ENCODE data around the gene THRB.

THRB gene

DNA sequence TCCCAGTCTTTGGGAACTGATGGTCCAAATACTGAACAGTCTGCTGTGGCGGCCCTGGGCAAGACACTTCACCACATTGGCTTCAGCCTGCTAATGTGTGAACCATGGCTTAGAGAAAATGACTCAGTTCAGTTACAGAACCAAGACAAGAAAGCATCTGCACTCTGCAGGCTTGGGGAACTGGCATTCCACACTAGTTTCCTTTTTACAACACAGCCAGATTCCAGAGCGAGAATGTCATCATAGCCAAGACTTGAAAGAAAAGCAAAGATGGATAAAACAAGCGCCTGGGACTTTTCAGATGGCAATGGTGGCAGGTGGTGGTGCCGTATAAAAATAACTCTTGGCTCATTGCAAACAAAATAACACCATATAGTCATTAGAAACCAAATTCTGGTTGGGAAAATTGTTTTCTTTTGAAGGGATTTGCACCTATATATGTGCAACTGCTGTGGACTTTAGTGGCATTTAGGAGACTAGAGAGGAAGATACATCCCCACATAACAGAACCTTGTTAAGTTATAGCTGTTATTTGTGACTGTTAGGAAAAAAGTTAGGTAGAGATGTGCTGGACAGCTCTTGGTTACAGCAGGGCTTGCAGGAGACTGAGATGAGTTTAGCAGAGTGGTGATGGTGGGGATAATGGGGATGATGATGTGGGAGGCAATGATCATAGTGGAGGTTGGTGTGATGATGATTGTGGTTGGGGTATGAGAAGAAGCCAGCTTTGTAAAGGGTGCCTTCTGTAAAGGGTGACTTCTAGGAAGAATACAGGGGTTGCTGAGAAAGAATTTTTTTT is 273.6 kb downstream of the THRB start:
- ATAC-seq, result no peak

DNA sequence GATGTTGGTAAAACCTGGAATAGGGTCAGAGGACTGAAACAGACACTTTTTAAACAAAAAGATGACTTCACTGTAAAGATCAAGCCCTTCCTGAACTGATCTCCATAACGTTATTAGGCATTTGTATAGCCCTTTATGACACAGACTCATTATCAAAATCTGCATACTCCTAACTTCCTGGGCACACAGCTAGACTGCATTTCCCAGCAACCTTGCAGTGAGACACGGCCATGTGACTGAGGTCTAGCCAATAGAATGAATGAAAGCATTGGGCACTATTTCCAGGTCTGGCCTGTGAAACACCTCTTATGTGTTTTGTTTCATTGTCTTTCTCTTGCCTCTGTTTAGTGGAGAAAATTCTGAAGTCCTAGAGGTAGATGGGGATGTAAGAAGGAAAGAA is 279.1 kb downstream of the THRB start:
- ATAC-seq, result no peak

DNA sequence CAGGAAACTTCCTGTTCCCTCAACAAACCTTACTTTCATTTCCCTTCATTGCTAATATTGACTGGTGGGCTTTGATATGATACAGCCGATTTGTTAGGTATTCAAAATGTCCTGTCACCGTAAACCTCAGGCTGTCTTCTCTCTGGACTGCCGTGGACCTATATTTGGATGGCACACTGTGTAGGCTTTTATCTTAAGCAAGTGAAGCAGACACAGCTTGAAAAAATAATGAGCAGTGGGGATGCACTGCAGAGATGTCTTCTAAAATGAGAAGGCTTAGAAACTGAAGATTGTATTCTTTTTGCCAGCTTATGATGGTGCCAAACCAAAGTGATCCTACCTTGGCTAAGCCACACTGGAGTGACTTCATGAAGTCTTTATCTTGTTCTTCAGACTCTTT is 283.3 kb downstream of the THRB start:
- no peak for ATAC-seq

DNA sequence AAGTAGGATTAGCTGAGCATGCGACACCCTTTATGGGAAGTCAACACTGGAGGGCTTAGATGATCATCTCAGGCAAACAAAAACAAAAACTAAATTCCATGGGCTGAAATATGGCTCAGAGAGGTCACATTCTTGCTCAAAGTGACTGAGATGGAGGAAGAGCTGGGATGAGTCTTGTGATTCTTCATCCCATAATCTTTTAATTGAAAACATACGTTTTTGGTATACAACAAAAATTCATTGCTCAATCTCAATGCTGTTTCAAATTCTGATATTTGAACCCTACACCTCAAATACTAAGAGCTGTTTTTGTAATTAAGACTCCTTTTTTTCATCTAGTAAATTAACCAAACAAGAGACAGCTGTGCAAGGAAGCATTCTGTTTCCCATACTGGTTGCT is 292.6 kb downstream of the THRB start:
- no peak for ATAC-seq

DNA sequence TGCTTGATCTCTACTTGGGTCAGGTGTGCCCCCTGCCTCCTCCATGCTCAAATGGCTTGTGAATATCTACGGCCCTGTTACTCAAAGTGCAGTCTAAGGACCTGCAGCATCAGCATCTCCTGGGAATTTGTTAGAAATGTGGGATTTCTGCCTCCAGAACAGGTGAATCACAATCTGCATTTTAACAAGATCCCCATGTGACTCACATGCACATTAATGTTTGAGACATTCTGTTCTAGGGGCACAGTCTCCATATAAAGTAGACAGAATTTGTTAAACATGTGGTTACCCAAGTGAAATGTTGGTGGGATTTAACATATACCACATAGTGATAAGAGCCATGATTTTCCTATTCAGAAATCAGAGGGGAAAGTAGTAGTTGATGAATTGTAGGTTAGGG is 293.3 kb downstream of the THRB start:
- no peak for ATAC-seq

DNA sequence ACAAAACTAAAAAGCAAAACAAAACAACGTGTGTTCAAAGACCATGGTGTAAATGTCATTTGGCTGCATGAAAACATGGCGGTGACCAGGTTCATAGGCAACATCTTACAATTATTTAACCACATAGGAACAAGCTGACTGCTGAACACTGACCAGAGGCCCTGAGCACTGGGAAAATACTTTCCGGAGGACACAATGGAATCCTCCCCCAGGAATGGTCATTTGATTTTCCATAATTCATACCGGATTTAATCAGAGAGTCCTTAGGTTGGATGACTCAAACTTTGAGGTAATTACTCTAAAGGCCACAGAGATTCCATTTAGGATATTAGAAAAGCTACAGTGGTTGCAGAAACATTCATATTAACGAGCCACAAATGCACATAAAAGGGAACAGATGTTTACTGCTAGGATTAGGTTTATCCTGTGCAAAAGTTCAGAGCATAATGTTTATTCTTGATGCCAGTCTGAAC is 294.8 kb downstream of the THRB start:
- no peak for ATAC-seq

DNA sequence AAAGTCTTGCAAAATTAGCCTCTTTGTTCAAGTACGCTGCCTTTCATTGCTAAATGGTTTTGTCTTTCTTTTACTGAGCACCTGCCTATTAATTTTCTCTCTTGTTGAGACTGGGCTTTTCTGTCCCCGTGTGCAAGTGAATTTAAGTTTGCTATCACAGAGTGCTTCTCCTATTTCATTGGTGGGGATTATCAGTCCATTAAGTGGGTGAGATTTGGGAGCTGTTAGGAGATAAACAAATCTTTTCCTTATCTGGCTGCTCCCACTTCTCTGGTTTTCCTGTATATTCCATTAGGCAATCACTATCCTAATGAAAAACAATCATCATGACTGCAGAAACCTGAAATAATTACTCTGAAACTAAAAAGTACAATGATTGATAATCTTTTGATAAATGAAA is 295.4 kb downstream of the THRB start:
- ATAC-seq, result no peak

DNA sequence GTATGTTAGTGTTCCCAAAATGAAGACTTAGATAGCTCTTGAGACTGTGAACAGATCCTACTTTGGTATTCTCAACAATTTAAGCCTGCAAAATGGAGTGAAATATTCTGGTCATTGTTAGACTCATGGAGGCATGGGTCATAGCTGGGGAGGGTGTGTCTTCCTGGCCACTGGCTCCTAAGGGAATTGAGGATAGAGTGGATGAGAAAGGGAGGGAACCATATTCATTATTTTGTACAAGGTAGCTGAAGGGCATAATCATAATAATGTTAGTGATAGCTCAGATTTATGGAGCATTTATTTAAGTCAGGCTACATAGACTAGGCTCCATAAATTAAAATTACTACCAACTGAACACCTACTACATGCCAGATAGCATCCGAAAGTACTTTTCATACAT is 295.9 kb downstream of the THRB start:
- no peak for ATAC-seq

DNA sequence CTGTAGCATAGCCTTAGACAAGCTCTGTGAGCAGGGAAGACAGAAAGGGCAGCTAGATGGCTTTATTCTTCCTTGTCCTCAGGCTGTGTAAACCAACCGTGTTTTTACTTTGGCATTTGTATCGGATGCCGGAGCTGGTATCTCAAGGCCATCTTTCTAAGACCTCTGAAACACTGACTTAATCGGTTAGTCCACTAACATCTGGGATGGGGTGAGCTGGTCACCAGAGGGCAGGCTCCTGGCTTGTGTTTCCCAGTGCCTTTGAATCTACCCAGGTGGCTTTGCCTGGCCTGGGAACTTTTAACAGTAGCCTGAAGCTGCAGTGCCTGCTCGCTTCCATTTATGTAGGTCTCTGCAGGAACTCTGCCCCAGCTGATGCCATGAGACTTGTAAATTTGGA is 296.8 kb downstream of the THRB start:
- ATAC-seq, result no peak

DNA sequence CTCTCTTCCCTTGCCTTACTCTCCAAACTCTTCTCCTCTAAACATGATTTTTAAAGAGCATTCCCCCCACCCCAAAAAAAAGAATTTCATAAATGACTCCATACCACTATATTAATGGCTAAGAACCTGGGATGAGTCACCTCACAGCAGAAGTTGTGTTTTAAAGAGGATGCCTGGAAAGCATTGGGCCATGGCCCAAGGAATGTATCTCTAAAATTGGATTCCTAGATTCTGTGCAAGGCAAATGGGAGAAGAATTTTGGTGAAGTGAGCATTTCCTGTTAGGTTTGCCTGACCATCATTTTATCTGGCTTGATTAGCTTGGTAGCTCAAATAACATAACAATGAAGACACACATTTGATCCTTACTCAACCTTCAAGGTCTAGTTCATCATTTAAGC is 298.1 kb downstream of the THRB start:
- ATAC-seq, result no peak

DNA sequence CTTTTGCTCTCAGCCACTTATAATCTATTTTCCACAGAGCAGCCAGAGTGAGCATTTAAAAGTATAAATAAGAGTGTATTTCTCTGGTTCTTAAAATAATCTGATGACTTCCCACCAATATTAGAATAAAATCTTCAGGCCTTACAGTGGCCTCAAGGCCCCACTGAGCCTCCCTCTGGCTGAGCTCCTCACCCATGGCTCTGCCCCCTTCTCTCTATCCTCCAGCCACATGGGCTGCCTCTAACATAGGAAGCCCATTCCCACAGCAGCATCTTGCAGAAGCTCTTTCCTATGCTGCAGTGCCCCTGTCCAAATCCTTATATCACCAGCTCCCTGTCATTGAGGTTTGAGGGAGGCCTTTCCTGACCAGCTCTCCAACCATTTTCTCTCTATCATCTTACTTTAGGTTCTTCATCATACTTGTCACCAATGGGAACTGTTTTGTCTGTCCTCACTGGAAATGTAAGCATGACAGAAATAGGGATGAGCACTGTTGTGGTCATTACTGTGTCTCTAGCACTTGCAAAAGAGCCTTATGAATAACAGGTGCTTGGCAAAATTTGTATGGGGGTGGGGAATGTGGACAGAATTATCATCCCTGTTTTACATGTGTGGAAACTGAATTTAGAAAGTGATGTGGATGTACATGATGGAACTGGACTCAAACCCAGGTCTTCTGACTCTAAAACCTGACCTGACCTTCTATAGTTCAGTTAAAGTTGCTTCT is 299.0 kb downstream of the THRB start:
- no peak for ATAC-seq

DNA sequence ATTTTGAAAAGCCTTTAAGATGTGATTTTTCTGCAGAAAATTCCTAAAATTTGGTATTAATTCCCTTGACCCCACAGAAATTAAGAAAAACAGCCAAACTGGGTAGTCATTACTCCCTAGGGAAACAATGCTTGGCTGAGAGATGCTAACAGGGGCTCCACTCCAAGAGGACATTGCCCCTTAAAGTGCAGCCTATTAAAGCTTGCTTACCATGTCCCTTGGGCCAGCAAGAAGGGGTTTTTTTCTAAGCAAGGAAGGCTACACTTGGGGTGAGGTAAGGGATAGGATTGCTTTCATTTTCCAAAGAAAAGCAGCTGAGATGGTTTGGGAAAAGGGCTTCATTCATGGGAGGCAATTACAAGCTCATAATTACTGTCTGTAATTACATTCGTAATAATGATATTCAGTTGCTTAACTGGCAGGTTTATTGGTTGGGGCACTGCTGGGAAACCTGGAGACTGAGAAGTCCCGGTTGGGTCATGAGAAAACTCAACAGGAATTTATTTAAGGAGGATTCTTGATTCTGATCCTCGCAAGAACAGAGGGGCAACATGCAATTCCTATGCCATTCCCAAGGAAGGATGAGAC is 302.1 kb downstream of the THRB start:
- no peak for ATAC-seq

DNA sequence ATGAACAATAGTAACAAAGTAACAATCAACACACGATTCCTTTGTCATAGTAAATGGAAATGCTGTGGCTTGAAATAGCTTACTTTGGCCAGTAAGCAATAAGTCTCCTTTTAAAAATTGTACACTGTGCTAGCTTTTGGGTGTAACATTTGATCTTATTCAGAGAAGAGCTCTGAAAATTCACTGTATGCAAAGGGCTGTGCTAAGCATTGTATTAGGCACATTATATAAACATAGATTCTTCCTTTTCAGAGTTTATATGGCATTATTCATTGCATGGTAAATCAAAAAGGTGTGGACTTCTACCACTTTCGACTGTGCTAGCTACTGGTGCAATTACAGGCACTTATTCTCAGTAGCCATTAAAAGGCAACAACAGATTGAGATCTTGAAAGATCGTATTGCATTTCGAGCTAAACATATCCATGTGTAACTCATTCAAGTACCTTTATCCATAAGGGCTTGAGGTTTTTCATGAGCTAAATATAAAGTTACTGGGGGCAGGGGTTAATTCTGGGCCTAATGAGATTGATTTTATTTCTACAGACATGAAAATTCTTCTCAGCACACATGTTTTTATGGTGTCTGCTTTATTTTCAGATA is 302.7 kb downstream of the THRB start:
- no peak for ATAC-seq

DNA sequence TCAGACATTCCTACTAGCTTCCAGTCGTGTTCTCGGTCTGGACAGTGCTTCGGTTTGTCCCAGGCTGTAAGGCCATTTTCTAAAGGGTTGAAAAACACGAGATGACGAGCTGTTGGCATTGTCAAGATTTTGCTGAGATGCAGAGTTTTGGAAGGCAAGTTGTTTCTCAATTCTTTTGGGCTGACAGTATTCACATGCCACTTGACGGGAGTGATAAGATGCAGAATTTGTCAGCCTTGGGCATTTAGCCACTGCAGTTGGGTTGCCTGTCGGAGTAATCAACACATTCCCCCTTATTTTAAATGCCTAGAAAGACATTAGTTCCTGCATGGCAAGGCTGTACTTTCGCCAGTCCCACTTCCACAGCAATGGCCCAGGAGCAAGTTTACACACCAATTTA is 304.4 kb downstream of the THRB start:
- ATAC-seq, result no peak

DNA sequence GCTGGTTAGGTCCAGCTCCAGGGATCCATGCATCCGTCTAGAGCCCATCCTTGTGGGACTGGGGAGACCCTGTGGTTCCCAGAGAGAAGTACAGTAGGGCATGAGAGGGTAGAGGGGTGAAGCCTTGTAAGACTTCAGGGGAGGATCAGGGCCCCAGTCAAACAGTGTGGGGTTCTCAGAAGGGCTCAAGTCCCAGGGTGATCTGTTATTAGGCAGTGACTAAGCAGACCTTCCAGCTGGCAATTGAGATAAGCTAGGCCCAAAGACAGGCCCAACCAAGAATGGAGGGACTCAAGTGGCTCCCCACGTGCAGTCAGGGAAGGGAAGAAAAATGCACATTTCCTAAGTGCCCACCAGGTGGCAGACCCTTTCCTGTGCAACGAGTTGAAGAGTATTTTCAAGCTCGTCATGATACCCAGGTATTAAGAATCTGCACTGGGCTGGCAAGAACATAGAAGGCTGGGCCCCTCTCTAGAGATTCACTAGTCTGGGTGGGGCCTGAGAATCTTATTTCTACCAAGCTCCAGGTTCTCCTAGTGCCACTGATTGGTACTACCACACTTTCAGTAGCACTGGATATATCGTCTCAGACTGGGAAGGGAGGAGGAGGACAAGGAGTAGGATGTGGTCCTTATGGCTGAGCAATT is 308.8 kb downstream of the THRB start:
- ATAC-seq, result no peak

DNA sequence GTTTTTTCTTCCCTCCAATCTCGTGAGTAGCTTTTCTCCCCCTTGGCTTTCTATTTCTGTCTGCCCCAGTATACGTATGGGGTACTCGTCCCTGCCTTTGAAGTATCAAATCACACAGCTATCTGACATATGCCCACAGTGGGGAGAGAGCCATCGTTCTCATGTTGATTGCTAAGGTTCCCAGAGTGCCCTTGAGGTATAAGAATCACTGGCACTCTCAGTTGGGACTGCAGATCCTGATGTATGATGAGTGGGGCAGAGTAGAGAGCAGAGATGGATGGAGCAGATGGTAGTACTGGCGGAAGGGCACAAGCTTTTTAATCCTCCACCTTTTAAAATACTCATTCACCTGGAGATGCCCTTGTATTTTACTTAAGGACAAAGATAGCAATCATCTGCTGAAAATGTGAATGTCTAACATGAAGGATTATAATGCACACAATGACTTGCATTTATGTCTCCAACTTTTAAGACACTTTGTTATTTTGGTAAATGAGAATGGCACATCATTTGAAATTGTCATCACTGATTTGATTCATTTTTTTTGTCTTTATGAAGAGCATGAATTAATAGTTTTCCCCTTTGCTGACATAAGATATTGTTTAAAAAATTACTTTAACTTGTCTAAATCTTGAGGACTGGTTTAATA is 310.0 kb downstream of the THRB start:
- ATAC-seq, result no peak

DNA sequence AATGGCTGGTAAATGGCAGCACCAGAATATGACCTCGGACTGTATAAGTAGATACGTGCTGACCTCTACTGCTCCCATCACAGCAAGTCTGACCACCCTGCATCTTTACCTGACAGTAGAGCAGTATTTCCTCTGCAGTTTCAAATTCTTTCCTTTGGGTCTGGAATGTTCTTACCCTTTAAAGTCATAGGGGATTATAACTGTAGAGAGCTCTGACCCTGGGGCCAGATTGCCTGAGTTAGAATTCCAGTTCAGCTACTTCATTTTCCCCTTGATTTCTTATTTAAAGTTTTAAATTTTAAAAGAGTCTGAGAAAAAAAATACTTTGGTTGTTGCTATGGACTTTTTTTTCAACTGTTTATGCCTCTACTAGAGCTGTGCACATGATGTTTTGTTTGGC is 311.9 kb downstream of the THRB start:
- no peak for ATAC-seq

DNA sequence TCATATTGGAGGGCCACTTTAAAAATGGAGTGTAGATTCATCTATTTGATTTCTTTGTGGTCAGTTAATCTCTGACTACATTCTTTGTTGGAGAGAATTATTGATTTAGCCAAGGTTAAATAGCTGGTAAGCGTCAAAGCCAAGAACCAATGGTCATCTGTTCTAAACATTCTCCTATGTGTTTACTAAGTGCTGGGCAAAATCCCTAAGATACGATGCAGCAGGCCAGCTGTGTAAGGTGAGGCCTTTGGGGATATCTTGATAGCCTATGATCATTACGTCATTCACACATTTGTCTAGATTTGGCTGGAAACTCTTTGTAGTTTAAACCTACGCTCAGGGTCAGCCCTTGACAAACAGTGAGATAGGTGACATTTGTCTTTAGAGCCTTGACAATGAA is 313.4 kb downstream of the THRB start:
- ATAC-seq, result no peak

DNA sequence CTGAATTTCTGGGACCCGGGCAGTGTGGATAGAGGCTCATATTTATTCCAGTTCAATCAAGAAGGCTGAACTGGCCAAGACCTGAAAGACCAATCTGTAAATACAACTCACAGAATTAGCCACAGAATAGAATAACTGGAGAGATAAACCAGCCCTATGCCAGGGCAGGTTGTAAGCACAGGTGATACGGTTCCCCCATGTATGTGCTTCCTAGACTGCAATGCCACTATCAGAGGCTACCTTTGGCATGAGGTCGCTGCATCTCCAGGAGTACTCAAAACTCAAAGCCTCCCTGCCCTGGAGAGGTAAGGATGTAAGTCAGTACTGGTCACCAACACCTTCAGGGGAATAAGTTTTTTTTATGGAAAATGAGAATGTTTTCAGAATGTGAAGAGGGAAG is 314.0 kb downstream of the THRB start:
- no peak for ATAC-seq

DNA sequence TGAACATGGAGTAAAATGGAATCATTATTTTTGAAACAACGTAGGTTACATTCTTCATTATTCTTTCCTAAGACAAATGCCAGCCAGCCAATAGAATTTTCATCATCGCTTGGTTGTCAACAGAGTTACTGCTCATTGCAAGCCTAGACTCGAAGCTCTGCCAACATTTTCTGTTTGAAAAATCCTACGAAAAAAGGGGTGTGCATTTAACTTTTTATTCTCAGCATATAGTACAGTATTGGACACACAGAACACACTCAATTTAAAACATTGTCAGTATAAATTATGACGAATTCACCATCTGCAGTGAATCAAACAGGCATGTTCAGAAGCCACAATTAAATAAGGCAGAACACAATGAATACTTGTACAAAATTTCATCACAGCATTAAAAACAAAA is 317.4 kb downstream of the THRB start:
- no peak for ATAC-seq

DNA sequence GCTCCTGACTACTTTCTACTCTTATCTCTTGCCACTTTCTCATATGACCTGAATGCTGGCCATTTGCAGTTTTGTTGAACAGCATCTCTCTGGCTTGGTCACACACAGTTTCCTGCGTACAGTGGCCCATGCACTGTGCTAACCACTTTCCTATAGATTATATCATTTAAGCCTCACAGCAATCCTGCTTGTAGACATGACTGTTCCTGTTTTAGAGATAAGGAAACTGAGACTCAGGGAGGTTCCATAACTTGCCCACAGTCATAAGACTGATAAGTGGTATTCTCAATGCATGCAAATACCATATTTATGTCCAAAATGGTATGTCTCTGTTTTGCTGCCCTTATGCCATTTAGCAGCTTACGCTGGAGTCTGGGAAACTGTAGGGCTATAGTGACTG is 320.0 kb downstream of the THRB start:
- ATAC-seq, result no peak

DNA sequence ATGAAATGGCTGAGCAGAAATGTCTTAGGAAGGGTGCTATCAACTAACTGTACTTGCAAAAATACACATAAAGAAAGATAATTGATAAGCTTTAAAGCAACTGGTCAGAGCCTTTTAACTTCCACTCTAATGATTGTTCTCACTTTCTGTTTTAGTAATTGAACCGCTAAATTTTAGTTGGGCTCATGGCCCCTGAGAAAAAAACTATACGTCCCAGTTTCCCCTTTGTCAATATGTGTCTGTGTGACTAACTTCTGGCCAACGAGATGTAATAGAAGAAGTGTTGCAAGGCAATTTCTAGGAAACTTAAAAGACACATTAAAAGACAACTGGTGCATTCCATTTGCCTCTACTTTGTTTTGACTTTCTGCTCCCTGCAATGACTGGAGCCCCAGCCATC is 325.7 kb downstream of the THRB start:
- no peak for ATAC-seq

DNA sequence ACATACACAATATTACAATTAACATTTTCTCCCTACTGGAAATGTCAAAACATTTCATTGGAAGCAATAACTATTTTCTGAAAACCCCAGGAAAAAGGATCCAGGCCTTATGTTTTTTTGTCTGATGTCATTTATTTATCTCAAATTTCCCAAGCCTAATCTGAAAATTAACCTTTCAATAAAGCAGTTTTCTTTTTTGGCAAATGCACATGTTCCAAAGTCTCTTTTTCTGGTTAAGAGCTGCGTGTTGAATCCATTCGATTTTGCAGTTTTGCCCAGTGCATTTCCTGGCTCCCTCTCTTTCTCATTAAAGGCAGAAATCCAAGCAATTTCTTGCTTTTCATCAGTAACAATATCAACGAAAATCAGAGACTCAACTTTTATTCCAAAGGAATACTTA is 327.2 kb downstream of the THRB start:
- ATAC-seq, result no peak
